Measurements from ENCODE around the gene DGKG. TPM values are rescaled to one million over a fixed set of nuclear protein-coding genes. Genes with fewer than 3 reads are reported as not detected.

DGKG gene
- polyA plus RNA-seq, 4 donors = 0.19 to 4.0 (median 0.92) TPM

- H3K4me3 ChIP-seq (ENCODE audit: low read depth in 1 of 3, low read length in 3 of 3) = no peak overlapping the region
- no peak for DNase-seq
- H3K27ac ChIP-seq (ENCODE audit: low read depth in 1 of 3, low read length in 2 of 3) = no peak overlapping the region
- 74 to 89% (median 80%) methylated on average over 5 of the region's 5 CpGs for WGBS, 3 donors
- FAIRE-seq = no peak
- no peaks in the 10 kb centered on the region for H3K36me3 ChIP-seq (ENCODE audit: control insufficient read depth in 3 of 3, insufficient read depth in 2 of 3, low read depth in 1 of 3, low read length in 3 of 3)
- H3K9me3 ChIP-seq (ENCODE audit: control insufficient read depth in 2 of 2, insufficient read depth in 1 of 2, low read depth in 1 of 2, low read length in 1 of 2) = no peaks in the 10 kb centered on the region
- H3K4me1 ChIP-seq (ENCODE audit: control insufficient read depth in 3 of 3, insufficient read depth in 2 of 3, low read depth in 1 of 3, low read length in 2 of 3) = no peaks in the 10 kb centered on the region
- no peaks in the 10 kb centered on the region for H3K27me3 ChIP-seq (ENCODE audit: control insufficient read depth in 3 of 3, insufficient read depth in 3 of 3, low read length in 3 of 3)
Measured at GRCh38 chr3:186124592-186124991, 237.4 kb downstream of the DGKG start.

- H3K27me3 ChIP-seq (ENCODE audit: control insufficient read depth in 3 of 3, insufficient read depth in 3 of 3, low read length in 3 of 3) = no peaks in the 10 kb centered on the region
- FAIRE-seq = no peak
- H3K9me3 ChIP-seq (ENCODE audit: control insufficient read depth in 2 of 2, insufficient read depth in 1 of 2, low read depth in 1 of 2, low read length in 1 of 2) = no peaks in the 10 kb centered on the region
- no peaks in the 10 kb centered on the region for H3K36me3 ChIP-seq (ENCODE audit: control insufficient read depth in 3 of 3, insufficient read depth in 2 of 3, low read depth in 1 of 3, low read length in 3 of 3)
- 68 to 75% (median 74%) methylated on average over 5 of the region's 5 CpGs for WGBS, 3 donors
- H3K27ac ChIP-seq (ENCODE audit: low read depth in 1 of 3, low read length in 2 of 3) = no peak overlapping the region
- no peak overlapping the region for H3K4me3 ChIP-seq (ENCODE audit: low read depth in 1 of 3, low read length in 3 of 3)
- H3K4me1 ChIP-seq (ENCODE audit: control insufficient read depth in 3 of 3, insufficient read depth in 2 of 3, low read depth in 1 of 3, low read length in 2 of 3) = no peaks in the 10 kb centered on the region
- no peak for DNase-seq
Measured at GRCh38 chr3:186123012-186123411, 239.0 kb downstream of the DGKG start.

GRCh38 chr3:186121968-186122367 is 240.1 kb downstream of the DGKG start:
- no peak for FAIRE-seq
- Histone ChIP-seq H3K36me3 (ENCODE audit: control insufficient read depth in 3 of 3, insufficient read depth in 2 of 3, low read depth in 1 of 3, low read length in 3 of 3) (no peaks in the 10 kb centered on the region), H3K27me3 (ENCODE audit: control insufficient read depth in 3 of 3, insufficient read depth in 3 of 3, low read length in 3 of 3) (no peaks in the 10 kb centered on the region), H3K4me1 (ENCODE audit: control insufficient read depth in 3 of 3, insufficient read depth in 2 of 3, low read depth in 1 of 3, low read length in 2 of 3) (no peaks in the 10 kb centered on the region), H3K27ac (ENCODE audit: low read depth in 1 of 3, low read length in 2 of 3) (no peak overlapping the region), H3K9me3 (ENCODE audit: control insufficient read depth in 2 of 2, insufficient read depth in 1 of 2, low read depth in 1 of 2, low read length in 1 of 2) (no peaks in the 10 kb centered on the region), H3K4me3 (ENCODE audit: low read depth in 1 of 3, low read length in 3 of 3) (no peak overlapping the region)
- WGBS, 3 donors = 27 to 40% (median 28%) methylated on average over 2 of the region's 2 CpGs
- DNase-seq = no peak

GRCh38 chr3:186121278-186121677 is 240.8 kb downstream of the DGKG start:
- 69 to 74% (median 74%) methylated on average over 6 of the region's 6 CpGs for WGBS, 3 donors
- no peak for FAIRE-seq
- no peaks in the 10 kb centered on the region for H3K4me1 ChIP-seq (ENCODE audit: control insufficient read depth in 3 of 3, insufficient read depth in 2 of 3, low read depth in 1 of 3, low read length in 2 of 3)
- no peaks in the 10 kb centered on the region for H3K9me3 ChIP-seq (ENCODE audit: control insufficient read depth in 2 of 2, insufficient read depth in 1 of 2, low read depth in 1 of 2, low read length in 1 of 2)
- H3K27me3 ChIP-seq (ENCODE audit: control insufficient read depth in 3 of 3, insufficient read depth in 3 of 3, low read length in 3 of 3) = no peaks in the 10 kb centered on the region
- DNase-seq = no peak
- H3K27ac ChIP-seq (ENCODE audit: low read depth in 1 of 3, low read length in 2 of 3) = no peak overlapping the region
- no peak overlapping the region for H3K4me3 ChIP-seq (ENCODE audit: low read depth in 1 of 3, low read length in 3 of 3)
- H3K36me3 ChIP-seq (ENCODE audit: control insufficient read depth in 3 of 3, insufficient read depth in 2 of 3, low read depth in 1 of 3, low read length in 3 of 3) = no peaks in the 10 kb centered on the region

- Histone ChIP-seq H3K4me3 (ENCODE audit: low read depth in 1 of 3, low read length in 3 of 3) (no peak overlapping the region), H3K27me3 (ENCODE audit: control insufficient read depth in 3 of 3, insufficient read depth in 3 of 3, low read length in 3 of 3) (peaks cover 0 to 2% (median 0%) of the 10 kb centered on the region in 3 donors), H3K9me3 (ENCODE audit: control insufficient read depth in 2 of 2, insufficient read depth in 1 of 2, low read depth in 1 of 2, low read length in 1 of 2) (no peaks in the 10 kb centered on the region), H3K4me1 (ENCODE audit: control insufficient read depth in 3 of 3, insufficient read depth in 2 of 3, low read depth in 1 of 3, low read length in 2 of 3) (no peaks in the 10 kb centered on the region), H3K27ac (ENCODE audit: low read depth in 1 of 3, low read length in 2 of 3) (no peak overlapping the region), H3K36me3 (ENCODE audit: control insufficient read depth in 3 of 3, insufficient read depth in 2 of 3, low read depth in 1 of 3, low read length in 3 of 3) (no peaks in the 10 kb centered on the region)
- no peak for FAIRE-seq
- DNase-seq = no peak
- 76 to 82% (median 79%) methylated on average over 4 of the region's 4 CpGs for WGBS, 3 donors
Measured at GRCh38 chr3:186119499-186119898, 242.5 kb downstream of the DGKG start.

GRCh38 chr3:186118692-186119091 is 243.3 kb downstream of the DGKG start:
- H3K36me3 ChIP-seq (ENCODE audit: control insufficient read depth in 3 of 3, insufficient read depth in 2 of 3, low read depth in 1 of 3, low read length in 3 of 3) = no peaks in the 10 kb centered on the region
- FAIRE-seq (no peak), DNase-seq (no peak)
- no peaks in the 10 kb centered on the region for H3K4me1 ChIP-seq (ENCODE audit: control insufficient read depth in 3 of 3, insufficient read depth in 2 of 3, low read depth in 1 of 3, low read length in 2 of 3)
- WGBS, 3 donors = 80 to 93% (median 86%) methylated on average over 5 of the region's 5 CpGs
- H3K27me3 ChIP-seq (ENCODE audit: control insufficient read depth in 3 of 3, insufficient read depth in 3 of 3, low read length in 3 of 3) = peaks cover 0 to 2% (median 0%) of the 10 kb centered on the region in 3 donors
- H3K27ac ChIP-seq (ENCODE audit: low read depth in 1 of 3, low read length in 2 of 3) = no peak overlapping the region
- H3K4me3 ChIP-seq (ENCODE audit: low read depth in 1 of 3, low read length in 3 of 3) = no peak overlapping the region
- H3K9me3 ChIP-seq (ENCODE audit: control insufficient read depth in 2 of 2, insufficient read depth in 1 of 2, low read depth in 1 of 2, low read length in 1 of 2) = no peaks in the 10 kb centered on the region

- Histone ChIP-seq H3K27me3 (ENCODE audit: control insufficient read depth in 3 of 3, insufficient read depth in 3 of 3, low read length in 3 of 3) (peaks cover 0 to 2% (median 0%) of the 10 kb centered on the region in 3 donors), H3K9me3 (ENCODE audit: control insufficient read depth in 2 of 2, insufficient read depth in 1 of 2, low read depth in 1 of 2, low read length in 1 of 2) (no peaks in the 10 kb centered on the region), H3K4me1 (ENCODE audit: control insufficient read depth in 3 of 3, insufficient read depth in 2 of 3, low read depth in 1 of 3, low read length in 2 of 3) (no peaks in the 10 kb centered on the region), H3K27ac (ENCODE audit: low read depth in 1 of 3, low read length in 2 of 3) (no peak overlapping the region), H3K4me3 (ENCODE audit: low read depth in 1 of 3, low read length in 3 of 3) (no peak overlapping the region), H3K36me3 (ENCODE audit: control insufficient read depth in 3 of 3, insufficient read depth in 2 of 3, low read depth in 1 of 3, low read length in 3 of 3) (no peaks in the 10 kb centered on the region)
- FAIRE-seq (no peak), DNase-seq (no peak)
- WGBS, 3 donors = 68 to 82% (median 68%) methylated on average over 3 of the region's 3 CpGs
Measured at GRCh38 chr3:186117521-186118134, 244.4 kb downstream of the DGKG start.

GRCh38 chr3:186115239-186115996 is 246.6 kb downstream of the DGKG start:
- Histone ChIP-seq H3K36me3 (ENCODE audit: control insufficient read depth in 3 of 3, insufficient read depth in 2 of 3, low read depth in 1 of 3, low read length in 3 of 3) (no peaks in the 10 kb centered on the region), H3K27me3 (ENCODE audit: control insufficient read depth in 3 of 3, insufficient read depth in 3 of 3, low read length in 3 of 3) (peaks cover 0 to 12% (median 5%) of the 10 kb centered on the region in 3 donors), H3K9me3 (ENCODE audit: control insufficient read depth in 2 of 2, insufficient read depth in 1 of 2, low read depth in 1 of 2, low read length in 1 of 2) (no peaks in the 10 kb centered on the region), H3K4me3 (ENCODE audit: low read depth in 1 of 3, low read length in 3 of 3) (no peak overlapping the region), H3K27ac (ENCODE audit: low read depth in 1 of 3, low read length in 2 of 3) (no peak overlapping the region), H3K4me1 (ENCODE audit: control insufficient read depth in 3 of 3, insufficient read depth in 2 of 3, low read depth in 1 of 3, low read length in 2 of 3) (peaks cover 0 to 8% (median 5%) of the 10 kb centered on the region in 3 donors)
- DNase-seq (no peak), FAIRE-seq (no peak)
- 92 to 93% (median 92%) methylated on average over 15 of the region's 15 CpGs for WGBS, 3 donors
